Fibroblast of upper back skin (primary cell): ENCODE measurements around the gene PALB2.
"Not testable (repeated sequence)": the region's sequence is repeated elsewhere in the genome, so short reads cannot be mapped to it uniquely, and the experiment has no call there.

ENCODE experiments used
- DNase-seq: peaks from one replicate; pipeline ENCODE4 v3.0.0-alpha.2; 2013

Gene PALB2

GRCh38 chr16:23642246-23642774 is 1.2 kb upstream of the PALB2 start:
- DNase-seq, result no peak

- DNase-seq, result no peak
These were observed 537 bp downstream of the PALB2 start for GRCh38 chr16:23640615-23640930.

DNA sequence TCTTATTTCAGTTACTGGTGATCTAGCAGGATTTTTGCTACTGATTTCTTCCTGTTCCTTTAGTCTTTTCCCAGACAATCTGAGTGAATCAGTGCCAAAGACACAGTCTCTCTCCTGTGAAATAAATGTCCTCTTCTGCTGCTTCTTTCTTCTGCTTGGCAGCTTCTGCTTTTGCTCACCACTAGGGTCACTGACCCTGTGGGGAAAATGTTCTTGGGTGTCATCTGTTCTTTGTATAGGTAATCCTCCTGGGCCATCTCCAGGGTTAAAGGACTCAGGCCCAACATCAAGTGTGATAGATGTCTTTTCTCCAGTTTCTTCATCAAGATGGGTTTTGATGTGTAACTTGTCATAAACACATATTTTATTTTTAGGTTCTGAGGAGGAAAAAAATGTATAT is 5.2 kb downstream of the PALB2 start:
- no peak for DNase-seq

- DNase-seq, result no peak
These were observed 6.6 kb downstream of the PALB2 start for GRCh38 chr16:23634461-23635036.

DNA sequence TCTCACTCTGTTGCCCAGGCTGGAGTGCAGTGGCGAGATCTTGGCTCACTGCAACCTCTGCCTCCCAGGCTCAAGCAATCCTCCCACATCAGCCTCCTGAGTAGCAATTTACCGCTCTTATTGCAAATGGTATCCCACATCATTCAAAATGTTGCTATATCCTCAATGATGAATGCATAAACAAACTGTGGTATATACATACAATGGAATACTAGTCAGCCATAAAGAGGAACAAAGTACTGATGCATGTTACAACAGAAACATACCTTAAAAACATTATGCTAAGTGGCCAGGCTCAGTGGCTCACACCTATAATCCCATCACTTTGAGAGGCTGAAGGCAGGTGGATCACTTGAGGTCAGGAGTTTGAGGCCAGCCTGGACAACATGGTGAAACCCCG is 9.2 kb downstream of the PALB2 start:
- DNase-seq, result not testable (repeated sequence)

DNA sequence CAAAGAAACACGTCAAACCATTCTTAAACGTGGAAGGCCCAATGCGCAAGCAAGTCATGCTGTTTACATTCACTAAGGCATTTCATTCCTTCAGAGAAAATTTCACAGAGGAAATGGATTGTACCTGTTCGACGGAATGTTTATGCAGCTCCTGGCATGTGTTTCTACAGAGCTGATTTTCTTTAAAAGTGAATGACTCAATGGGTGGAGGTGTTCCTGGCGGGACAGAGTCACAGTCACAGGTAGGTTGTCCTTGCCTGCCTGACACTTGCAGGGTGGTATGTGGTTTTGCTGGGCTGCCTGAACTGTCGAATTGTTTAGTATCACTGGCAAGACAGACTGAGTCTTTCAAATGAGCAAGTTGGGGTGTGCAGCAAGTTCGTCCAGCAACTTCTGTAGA is 11.6 kb downstream of the PALB2 start:
- no peak for DNase-seq

- DNase-seq, result no peak
These were observed 17.0 kb downstream of the PALB2 start for GRCh38 chr16:23624092-23624491.

DNA sequence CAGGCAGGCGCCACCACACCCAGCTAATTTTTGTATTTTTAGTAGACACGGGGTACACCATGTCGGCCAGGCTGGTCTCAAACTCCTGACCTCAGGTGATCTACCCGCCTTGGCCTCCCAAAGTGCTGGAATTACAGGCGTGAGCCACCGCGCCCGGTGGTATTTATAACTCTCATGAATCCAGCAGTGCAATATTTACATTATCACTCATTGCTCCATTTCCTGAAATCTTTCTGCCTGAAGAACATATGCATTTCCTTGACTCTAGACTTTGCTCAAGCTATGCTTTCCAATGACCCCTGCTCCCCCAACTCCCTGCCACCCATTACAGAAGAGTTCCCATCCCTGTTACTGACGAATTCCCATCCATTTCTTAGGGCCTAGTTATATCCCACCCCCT is 25.3 kb downstream of the PALB2 start:
- no peak for DNase-seq

GRCh38 chr16:23611936-23612335 is 29.2 kb downstream of the PALB2 start:
- DNase-seq, result no peak

DNA sequence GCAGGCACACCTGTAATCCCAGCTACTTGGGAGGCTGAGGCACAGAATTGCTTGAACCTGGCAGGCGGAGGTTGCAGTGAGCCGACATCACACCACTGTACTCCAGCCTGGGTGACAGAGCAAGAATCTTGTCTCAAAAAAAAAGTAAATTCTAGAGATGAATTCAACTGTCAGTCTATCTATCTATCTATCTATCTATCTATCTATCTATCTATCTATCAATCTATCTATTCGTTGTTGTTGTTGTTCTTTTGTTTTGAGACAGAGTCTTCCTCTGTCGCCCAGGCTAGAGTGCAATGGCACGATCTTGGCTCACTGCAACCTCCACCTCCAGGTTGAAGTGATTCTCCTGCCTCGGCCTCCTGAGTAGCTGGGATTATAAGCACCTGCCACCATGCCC is 30.2 kb downstream of the PALB2 start:
- DNase-seq, result not testable (repeated sequence)

DNA sequence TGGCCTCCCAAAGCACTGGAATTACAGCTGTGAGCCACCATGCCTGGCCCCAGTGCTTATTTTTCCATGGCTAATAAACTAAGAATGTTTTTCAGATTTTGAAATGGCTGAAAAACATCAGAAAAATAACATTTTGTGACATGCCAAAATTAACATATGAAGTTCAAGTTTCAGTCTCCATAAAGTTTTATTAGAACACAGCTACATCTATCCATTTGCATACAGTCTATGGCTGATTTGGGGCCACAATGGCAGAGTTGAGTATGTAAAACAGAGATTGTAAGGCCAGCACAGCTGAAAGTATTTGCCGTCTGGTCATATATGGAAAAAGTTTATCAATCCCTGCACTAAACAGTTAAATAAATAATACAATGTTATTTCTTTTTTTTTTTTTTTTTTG is 31.2 kb downstream of the PALB2 start:
- no peak for DNase-seq

DNA sequence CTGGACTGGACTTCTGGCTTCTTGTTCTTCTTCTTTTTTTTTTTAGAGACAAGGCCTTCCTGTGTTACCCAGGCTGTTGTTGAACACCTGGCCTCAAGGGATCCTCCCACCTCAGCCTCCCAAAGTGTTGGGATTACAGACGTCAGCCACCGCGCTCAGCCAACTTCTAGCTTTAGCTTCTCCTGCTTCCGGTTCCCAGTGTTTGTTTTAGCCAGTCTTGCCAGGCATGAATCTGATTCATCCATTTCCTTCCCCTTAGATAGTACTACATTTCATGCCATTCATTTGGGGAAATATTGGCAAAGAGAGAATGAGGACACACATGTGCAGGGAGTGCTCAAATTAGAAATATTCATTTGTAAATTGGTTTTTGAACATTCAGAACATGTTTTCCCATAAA is 32.9 kb downstream of the PALB2 start:
- no peak for DNase-seq

GRCh38 chr16:23607726-23608125 is 33.4 kb downstream of the PALB2 start:
- DNase-seq, result no peak

GRCh38 chr16:23597003-23597756 is 43.9 kb downstream of the PALB2 start:
- no peak for DNase-seq

DNA sequence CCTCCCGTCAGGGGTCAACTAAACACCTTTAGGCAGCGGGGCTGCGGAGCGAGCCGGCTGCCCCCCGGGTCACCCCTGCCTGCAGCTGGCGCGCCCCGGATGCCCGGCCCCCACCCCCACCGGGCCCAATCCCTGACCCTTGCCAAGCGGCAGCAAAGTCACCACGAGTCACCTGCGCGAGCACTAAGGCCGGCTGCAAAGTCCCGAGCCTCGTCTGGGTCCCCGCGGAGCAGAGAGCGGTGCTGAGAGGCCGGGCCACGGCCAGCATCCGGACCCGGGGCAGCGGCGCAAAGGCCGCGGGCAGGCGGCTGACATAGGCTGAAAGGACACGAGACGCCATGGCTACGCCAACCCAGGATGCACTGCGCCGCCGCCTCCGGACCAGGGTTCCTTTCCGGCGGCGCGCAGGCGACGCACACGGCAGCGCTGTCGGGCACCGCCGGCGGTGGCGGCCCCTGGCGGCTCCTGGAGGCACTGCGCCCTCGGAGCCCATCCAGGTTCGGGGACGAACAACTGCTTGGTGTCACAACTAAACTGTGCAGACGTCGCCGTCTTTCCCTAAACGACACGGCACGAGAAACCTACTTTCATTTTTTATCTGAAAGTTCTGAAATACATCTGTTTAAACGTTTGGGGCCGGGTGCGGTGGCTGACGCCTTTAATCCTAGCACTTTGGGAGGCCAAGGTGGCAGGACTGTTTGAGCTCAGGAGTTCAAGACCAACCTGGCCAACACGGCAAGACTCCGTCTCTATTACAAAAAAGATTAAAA is 45.0 kb downstream of the PALB2 start, which contains the start of gene NDUFAB1:
TSS of gene NDUFAB1 (minus strand) at position 366 of the 770 bp plus-strand sequence. CDS start at position 340, 26 bp downstream.
- peak; percentile 83 for DNase-seq

- no peak for DNase-seq
These were observed 45.7 kb downstream of the PALB2 start for GRCh38 chr16:23595246-23595950.

- no peak for DNase-seq
These were observed 46.9 kb downstream of the PALB2 start for GRCh38 chr16:23594186-23594585.

DNA sequence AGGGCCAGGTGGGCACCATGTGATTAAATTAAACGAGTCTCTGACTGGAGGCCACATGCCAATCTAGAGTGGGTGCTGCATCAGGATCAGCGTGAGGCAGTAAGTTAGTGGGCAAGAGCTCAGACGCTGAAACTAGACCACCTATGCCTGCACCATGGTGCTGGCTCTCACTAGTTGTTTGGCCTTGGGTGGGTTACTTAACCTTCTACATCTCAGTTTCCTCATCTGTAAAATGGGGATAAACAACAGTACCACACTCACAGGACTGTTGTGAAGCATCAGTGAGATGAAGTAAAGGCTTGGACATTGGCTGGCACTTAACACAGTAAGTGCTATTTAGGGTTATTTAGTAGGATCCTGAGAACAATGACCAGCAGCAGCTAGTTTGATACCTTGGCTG is 50.9 kb downstream of the PALB2 start:
- DNase-seq, result no peak

GRCh38 chr16:23587726-23588125 is 53.4 kb downstream of the PALB2 start:
- DNase-seq, result peak; percentile 80

GRCh38 chr16:23584186-23585076 is 56.7 kb downstream of the PALB2 start:
- DNase-seq, result no peak

- not testable (repeated sequence) for DNase-seq
These were observed 57.8 kb downstream of the PALB2 start for GRCh38 chr16:23583271-23583670.

GRCh38 chr16:23581764-23582163 is 59.3 kb downstream of the PALB2 start:
- DNase-seq, result no peak
